GM18526 (cell line): ENCODE data around the gene XPNPEP2.

Source experiments
- POLR2A ChIP-seq: IDR thresholded peaks from 3 replicates; pipeline ENCODE4 v1.6.1; 2011; ENCODE audit not compliant: insufficient read length; ENCODE audit errors: extremely low read depth

XPNPEP2 gene

GRCh38 chrX:129813662-129814368 lies 75.0 kb downstream of the XPNPEP2 start:
- no peak for TF ChIP-seq POLR2A

DNA sequence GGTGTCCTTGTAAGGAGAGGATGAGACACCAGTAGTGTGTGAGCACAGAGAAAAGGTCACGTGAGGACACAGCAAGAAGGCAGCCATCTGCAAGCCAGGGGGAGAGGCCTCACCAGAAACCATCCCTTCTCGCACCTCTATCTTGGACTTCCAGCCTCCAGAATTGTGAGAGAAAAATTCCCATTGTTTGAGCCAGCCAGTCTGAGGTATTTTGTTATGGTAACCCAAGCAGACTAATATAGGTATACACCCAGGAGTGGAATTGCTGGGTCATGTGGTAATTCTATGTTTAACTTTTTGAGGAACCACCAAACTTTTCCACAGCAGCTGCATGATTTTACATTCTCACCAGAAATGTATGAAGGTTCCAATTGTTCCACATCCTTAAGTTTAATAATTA lies 79.3 kb downstream of the XPNPEP2 start:
- TF ChIP-seq POLR2A, result no peak
